Measurements from ENCODE around the gene RPS19BP1. TPM values are rescaled to one million over a fixed set of nuclear protein-coding genes. Genes with fewer than 3 reads are reported as not detected.

Gene RPS19BP1, protein sequence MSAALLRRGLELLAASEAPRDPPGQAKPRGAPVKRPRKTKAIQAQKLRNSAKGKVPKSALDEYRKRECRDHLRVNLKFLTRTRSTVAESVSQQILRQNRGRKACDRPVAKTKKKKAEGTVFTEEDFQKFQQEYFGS
- total RNA-seq = 67.5 and 72.6 TPM in 2 replicates
- long read RNA-seq, transcript RPS19BP1-201 (4 exons, 927 nt) = major isoform, 10 of 13 reads
- long read RNA-seq, partial matches to known transcripts = 0 of 13 reads
- long read RNA-seq, other reads (novel, unspliced or antisense) = 2 of 13 reads

DNA sequence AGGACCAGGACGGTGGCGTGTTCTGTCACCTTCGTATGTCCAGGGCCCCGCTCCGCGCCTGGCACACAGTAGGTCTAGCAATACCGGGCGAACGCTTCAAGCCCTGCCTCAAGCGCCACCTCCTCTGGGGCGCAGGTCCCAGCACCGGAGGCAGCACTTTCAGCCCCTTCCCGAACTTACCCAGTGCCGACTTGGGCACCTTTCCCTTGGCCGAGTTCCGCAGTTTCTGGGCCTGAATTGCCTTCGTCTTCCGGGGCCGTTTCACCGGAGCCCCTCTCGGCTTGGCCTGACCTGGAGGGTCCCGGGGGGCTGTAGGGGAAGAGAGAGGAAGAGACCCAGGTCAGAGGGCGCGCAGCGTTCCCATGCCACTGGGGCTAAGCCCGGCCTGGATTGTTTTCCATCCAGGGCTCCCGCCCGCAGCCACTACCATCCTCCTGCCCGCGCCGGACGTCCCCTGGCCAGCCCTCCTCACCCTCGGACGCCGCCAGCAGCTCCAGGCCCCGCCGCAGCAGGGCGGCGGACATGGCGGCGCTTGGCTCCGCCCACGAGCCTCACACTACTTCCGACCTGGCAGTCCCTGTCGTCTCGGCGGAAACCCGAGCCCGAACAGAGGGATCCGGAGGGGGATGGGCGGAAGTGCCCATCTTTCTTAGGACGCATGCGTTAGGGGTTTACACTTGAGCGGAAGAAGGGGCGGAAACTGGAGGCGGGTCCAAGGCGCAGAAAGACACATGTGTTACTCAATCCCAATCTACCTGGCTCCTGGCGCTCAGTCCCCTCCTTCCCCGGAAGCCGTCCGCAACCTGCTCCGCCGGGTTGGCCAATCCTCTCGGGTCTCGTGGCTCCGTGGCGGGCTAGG, at the start of gene RPS19BP1:
RPS19BP1 (minus strand) TSS at position 534 of the 859 bp plus-strand sequence; CDS start at position 524, 10 bp downstream.
- TF ChIP-seq, protein P1, sequence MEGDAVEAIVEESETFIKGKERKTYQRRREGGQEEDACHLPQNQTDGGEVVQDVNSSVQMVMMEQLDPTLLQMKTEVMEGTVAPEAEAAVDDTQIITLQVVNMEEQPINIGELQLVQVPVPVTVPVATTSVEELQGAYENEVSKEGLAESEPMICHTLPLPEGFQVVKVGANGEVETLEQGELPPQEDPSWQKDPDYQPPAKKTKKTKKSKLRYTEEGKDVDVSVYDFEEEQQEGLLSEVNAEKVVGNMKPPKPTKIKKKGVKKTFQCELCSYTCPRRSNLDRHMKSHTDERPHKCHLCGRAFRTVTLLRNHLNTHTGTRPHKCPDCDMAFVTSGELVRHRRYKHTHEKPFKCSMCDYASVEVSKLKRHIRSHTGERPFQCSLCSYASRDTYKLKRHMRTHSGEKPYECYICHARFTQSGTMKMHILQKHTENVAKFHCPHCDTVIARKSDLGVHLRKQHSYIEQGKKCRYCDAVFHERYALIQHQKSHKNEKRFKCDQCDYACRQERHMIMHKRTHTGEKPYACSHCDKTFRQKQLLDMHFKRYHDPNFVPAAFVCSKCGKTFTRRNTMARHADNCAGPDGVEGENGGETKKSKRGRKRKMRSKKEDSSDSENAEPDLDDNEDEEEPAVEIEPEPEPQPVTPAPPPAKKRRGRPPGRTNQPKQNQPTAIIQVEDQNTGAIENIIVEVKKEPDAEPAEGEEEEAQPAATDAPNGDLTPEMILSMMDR (conservative IDR thresholded peaks at IDR 0.05) = no peak
- Mint-ChIP-seq H3K36me3 (ENCODE audit: low read depth) (peaks cover 6% of the 10 kb centered on the region), H3K27me3 (ENCODE audit: low read depth) (peaks cover 13% of the 10 kb centered on the region), H3K4me1 (peaks cover 58% of the 10 kb centered on the region), H3K27ac (ENCODE audit: unreplicated experiment) (peak within 1 kb of the TSS; percentile 90), H3K9me3 (no peaks in the 10 kb centered on the region), H3K4me3 (peak within 1 kb of the TSS; percentile 98)
- peak; percentile 98 for DNase-seq (ENCODE audit: low read depth, low spot score)

DNA sequence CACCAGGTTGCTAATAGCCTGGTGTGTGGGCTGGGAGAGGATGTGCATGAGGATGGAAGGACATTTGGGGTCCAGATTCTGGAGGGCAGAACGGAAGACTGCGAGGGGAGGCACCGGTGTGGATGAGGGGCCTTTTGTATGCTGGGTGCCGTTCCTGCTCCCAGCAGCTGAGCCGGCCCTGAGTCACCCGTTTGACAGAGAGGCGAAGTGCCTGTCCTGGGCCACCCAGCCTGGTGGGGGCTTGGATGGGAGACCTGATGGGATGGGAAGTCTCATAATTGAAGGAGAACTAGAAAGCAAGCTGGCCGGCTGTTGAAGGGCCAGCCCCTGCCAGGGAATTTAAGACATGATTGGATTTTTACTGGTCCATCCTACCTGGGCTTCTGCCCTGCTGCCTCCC, 48.8 kb upstream of the RPS19BP1 start:
- no peak overlapping the region for H3K4me3 Mint-ChIP-seq
- peaks cover 8% of the 10 kb centered on the region for H3K9me3 Mint-ChIP-seq
- H3K27me3 Mint-ChIP-seq (ENCODE audit: low read depth) = peaks cover 28% of the 10 kb centered on the region
- peak overlapping the region; percentile 52 for H3K27ac Mint-ChIP-seq (ENCODE audit: unreplicated experiment)
- H3K36me3 Mint-ChIP-seq (ENCODE audit: low read depth) = no peaks in the 10 kb centered on the region
- TF ChIP-seq, protein P1 (conservative IDR thresholded peaks at IDR 0.05) = no peak
- no peak for DNase-seq (ENCODE audit: low read depth, low spot score)
- no peaks in the 10 kb centered on the region for H3K4me1 Mint-ChIP-seq

DNA sequence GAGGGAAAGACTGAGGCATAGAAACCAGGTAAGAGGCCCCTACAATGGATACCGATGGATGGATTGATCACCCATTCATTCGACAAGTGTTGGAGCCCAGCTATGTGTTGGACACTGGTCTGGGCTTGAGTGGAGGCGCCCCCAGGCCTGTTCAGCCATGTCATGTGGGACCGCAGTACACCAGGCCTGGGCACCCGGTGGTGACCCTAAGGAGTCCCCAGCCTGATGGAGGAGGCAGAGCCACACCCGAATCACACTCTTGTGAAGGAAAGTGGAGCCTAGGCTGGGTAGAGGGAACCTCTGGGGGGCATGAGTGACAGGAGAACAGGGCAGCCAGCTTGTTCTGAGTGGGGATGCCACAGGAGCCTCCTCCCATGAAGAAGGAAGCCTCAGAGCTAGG, 48.2 kb upstream of the RPS19BP1 start:
- Mint-ChIP-seq H3K4me1 (no peaks in the 10 kb centered on the region), H3K27me3 (ENCODE audit: low read depth) (peaks cover 28% of the 10 kb centered on the region), H3K4me3 (no peak overlapping the region), H3K27ac (ENCODE audit: unreplicated experiment) (peak overlapping the region; percentile 52), H3K36me3 (ENCODE audit: low read depth) (no peaks in the 10 kb centered on the region), H3K9me3 (peaks cover 8% of the 10 kb centered on the region)
- TF ChIP-seq, protein P1 (conservative IDR thresholded peaks at IDR 0.05) = no peak
- DNase-seq (ENCODE audit: low read depth, low spot score) = no peak

DNA sequence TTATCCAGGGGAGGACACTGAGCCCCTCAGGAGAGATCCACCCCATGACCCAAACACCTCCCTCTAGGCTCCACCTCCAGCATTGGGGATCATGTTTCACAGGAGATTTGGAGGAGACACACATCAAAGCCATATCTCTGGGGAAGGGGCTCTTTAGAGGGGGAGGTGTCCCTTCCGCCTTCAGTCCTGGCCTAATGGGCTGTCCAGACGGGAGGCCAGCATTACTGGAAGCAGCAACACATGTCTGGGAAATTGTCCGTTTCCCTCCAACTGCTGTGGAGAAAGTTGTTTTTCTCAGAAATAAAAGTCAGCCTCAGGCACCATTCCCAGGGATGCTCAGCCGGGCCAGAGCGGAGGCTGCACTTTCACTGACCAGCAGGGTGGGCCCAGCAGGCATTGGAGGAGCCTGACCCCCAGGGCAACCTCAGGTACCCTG, 47.5 kb upstream of the RPS19BP1 start:
- TF ChIP-seq, protein P1 (conservative IDR thresholded peaks at IDR 0.05) = no peak
- no peak for DNase-seq (ENCODE audit: low read depth, low spot score)
- H3K27me3 Mint-ChIP-seq (ENCODE audit: low read depth) = peaks cover 28% of the 10 kb centered on the region
- no peak overlapping the region for H3K4me3 Mint-ChIP-seq
- no peaks in the 10 kb centered on the region for H3K4me1 Mint-ChIP-seq
- H3K36me3 Mint-ChIP-seq (ENCODE audit: low read depth) = no peaks in the 10 kb centered on the region
- peaks cover 8% of the 10 kb centered on the region for H3K9me3 Mint-ChIP-seq
- no peak overlapping the region for H3K27ac Mint-ChIP-seq (ENCODE audit: unreplicated experiment)

DNA sequence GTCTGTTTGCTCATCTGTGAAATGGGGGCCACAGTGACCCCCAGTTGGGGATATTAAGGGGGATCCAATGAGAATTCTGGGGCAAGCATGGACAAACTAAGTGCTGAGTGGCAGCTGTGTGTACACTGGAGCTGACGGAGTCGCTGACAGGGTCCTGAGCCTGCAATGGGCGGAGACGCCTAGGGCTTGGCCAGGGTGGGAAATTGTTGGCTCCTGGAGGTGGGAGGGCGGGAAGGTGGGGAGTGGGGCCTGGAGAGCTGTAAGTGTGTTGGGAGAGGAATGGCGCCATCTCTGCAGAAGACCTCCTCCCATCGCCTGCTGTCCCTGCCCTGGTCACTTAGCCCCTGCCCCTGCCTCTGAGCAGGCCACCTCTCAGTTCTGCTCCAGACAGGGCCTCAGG, 45.4 kb upstream of the RPS19BP1 start:
- no peaks in the 10 kb centered on the region for H3K9me3 Mint-ChIP-seq
- H3K27ac Mint-ChIP-seq (ENCODE audit: unreplicated experiment) = no peak overlapping the region
- DNase-seq (ENCODE audit: low read depth, low spot score) = no peak
- H3K4me1 Mint-ChIP-seq = no peaks in the 10 kb centered on the region
- no peak overlapping the region for H3K4me3 Mint-ChIP-seq
- TF ChIP-seq, protein P1 (conservative IDR thresholded peaks at IDR 0.05) = no peak
- H3K27me3 Mint-ChIP-seq (ENCODE audit: low read depth) = peaks cover 16% of the 10 kb centered on the region
- no peaks in the 10 kb centered on the region for H3K36me3 Mint-ChIP-seq (ENCODE audit: low read depth)

Data from neural crest cell (in vitro differentiated cells).